K562 (cell line): ENCODE data around the gene CBLC. TPM values are rescaled to one million over a fixed set of nuclear protein-coding genes. Genes with fewer than 3 reads are reported as not detected.
A peak's percentile ranks its signal among the peaks of the same experiment; 100 is the strongest.

Source experiments
- CBFA2T2 ChIP-seq: fragments of 450-650 bp; conservative IDR thresholded peaks from 2 replicates; pipeline ENCODE4 v1.6.1; 2017; ENCODE audit warnings: mild to moderate bottlenecking
- CBX8 ChIP-seq: fragments of 200-600 bp; sonication (generic); IDR thresholded peaks from 2 replicates; pipeline ENCODE4 v1.6.1; 2012; ENCODE audit warnings: borderline replicate concordance, mixed run types, low read depth, mild to moderate bottlenecking, moderate library complexity, mixed read lengths, low read length, control low read depth, inconsistent platforms; ENCODE audit not compliant: poor library complexity, severe bottlenecking; ENCODE audit errors: extremely low read depth
- CEBPB ChIP-seq: fragments of 450-650 bp; IDR thresholded peaks from 2 replicates; pipeline ENCODE4 v1.6.1; 2016; ENCODE audit warnings: missing genetic modification characterization, missing compliant biosample characterization
- EZH2 ChIP-seq: IDR thresholded peaks from 2 replicates; pipeline ENCODE4 v1.6.1; 2012; ENCODE audit warnings: low read depth, mild to moderate bottlenecking, inconsistent platforms, low read length, borderline replicate concordance
- FOXP1 ChIP-seq: sonication (generic); formaldehyde crosslinking; IDR thresholded peaks from 2 replicates; pipeline ENCODE4 v1.8.0; 2022; ENCODE audit warnings: mild to moderate bottlenecking, missing genetic modification reagents
- HDAC1 ChIP-seq, 2 experiments: fragments of 450-650 bp; IDR thresholded peaks; 2 replicates each; pipeline ENCODE4 v1.6.1; 2016 to 2017; ENCODE audit warnings: inconsistent platforms in 1 of 2, mild to moderate bottlenecking in 1 of 2, moderate library complexity in 1 of 2
- RBM22 ChIP-seq: fragments of 200-400 bp; formaldehyde crosslinking; IDR thresholded peaks from 2 replicates; pipeline ENCODE4 v1.6.1; 2018; ENCODE audit warnings: low read length, low read depth; ENCODE audit not compliant: poor library complexity, severe bottlenecking
- SAFB2 ChIP-seq: fragments of 200-400 bp; formaldehyde crosslinking; IDR thresholded peaks from 2 replicates; pipeline ENCODE4 v1.6.1; 2018; ENCODE audit warnings: borderline replicate concordance, low read length, low read depth, moderate library complexity; ENCODE audit not compliant: severe bottlenecking
- SMAD3 ChIP-seq: fragments of 450-650 bp; formaldehyde crosslinking; conservative IDR thresholded peaks from 2 replicates; pipeline ENCODE4 v1.4.0; 2020; ENCODE audit warnings: mild to moderate bottlenecking
- SNRNP70 ChIP-seq: fragments of 200-400 bp; formaldehyde crosslinking; optimal IDR thresholded peaks from 2 replicates; pipeline ENCODE3; 2017; ENCODE audit warnings: low read depth, low read length
- YY1 ChIP-seq, 3 experiments: IDR thresholded peaks; 2 replicates each; pipeline ENCODE4 v1.6.1; 2011; ENCODE audit warnings: low read length in 2 of 3, mild to moderate bottlenecking in 2 of 3, moderate library complexity in 2 of 3, borderline replicate concordance in 1 of 3, control low read depth in 1 of 3, low read depth in 1 of 3; ENCODE audit not compliant: insufficient read depth in 3 of 3, insufficient replicate concordance in 2 of 3, control insufficient read depth in 1 of 3, insufficient read length in 1 of 3; ENCODE audit errors: extremely low read depth in 1 of 3
- ZNF133 ChIP-seq: fragments of 250-450 bp; sonication (Bioruptor Pico); IDR thresholded peaks from 2 replicates; pipeline ENCODE4 v1.4.0; 2020; ENCODE audit warnings: mild to moderate bottlenecking
- ZNF311 ChIP-seq: fragments of 250-450 bp; sonication (Bioruptor Pico); IDR thresholded peaks from 2 replicates; pipeline ENCODE4 v1.4.0; 2020; ENCODE audit warnings: mild to moderate bottlenecking, moderate library complexity
- ZNF507 ChIP-seq: conservative IDR thresholded peaks from 2 replicates; pipeline ENCODE4 v1.6.1; 2017; ENCODE audit warnings: missing genetic modification characterization, missing compliant biosample characterization
- ZNF696 ChIP-seq: fragments of 250-450 bp; sonication (Bioruptor Pico); conservative IDR thresholded peaks from 2 replicates; pipeline ENCODE4 v1.4.0; 2020; ENCODE audit warnings: mild to moderate bottlenecking, moderate library complexity
- ZNF75A ChIP-seq: fragments of 450-650 bp; formaldehyde crosslinking; IDR thresholded peaks from 2 replicates; pipeline ENCODE4 v1.4.0; 2020; ENCODE audit warnings: mild to moderate bottlenecking
- polyA plus RNA-seq, 8 experiments: library from polyadenylated mRNA; depleted of rRNA in 4 of 8; stranded (reverse) in 5 of 8; unstranded in 3 of 8; fragments of >200 nt; fragmentation: Nextera tagmentation in 2 of 8; fragmentation: Illumina TruSeq in 1 of 8; extraction: Ambion mirVana in 2 of 8; extraction: Trizol in 1 of 8; gene quantifications; 2 replicates each; pipeline versions ENCODE4 v1.2.1 to v1.2.3, GENCODE V29; 2011 to 2014; ENCODE audit warnings: inconsistent platforms in 1 of 8, missing spikeins in 1 of 8
- total RNA-seq, 7 experiments: library from RNA; depleted of rRNA in 6 of 7; stranded (reverse); fragments of >200 nt in 6 of 7; fragmentation: Illumina TruSeq in 2 of 7; extraction: Trizol in 2 of 7; gene quantifications; 2 replicates each; pipeline versions ENCODE4 v1.2.1 to v1.2.3, GENCODE V29; 2011 to 2021; ENCODE audit warnings: low replicate concordance in 1 of 7
- TF ChIP-seq, protein P1 (sequence below): fragments of 450-650 bp; IDR thresholded peaks from 2 replicates; pipeline ENCODE4 v1.6.1; 2016; ENCODE audit warnings: mild to moderate bottlenecking
- TF ChIP-seq, protein P2 (sequence below): fragments of 450-650 bp; formaldehyde crosslinking; IDR thresholded peaks from 2 replicates; pipeline ENCODE4 v1.4.0; 2020; ENCODE audit warnings: mild to moderate bottlenecking, moderate library complexity
- TF ChIP-seq, protein P3 (sequence below), 2 experiments: fragments of 200-800 bp in 1 of 2; sonication (Bioruptor generic) in 1 of 2; sonication (generic) in 1 of 2; formaldehyde crosslinking in 1 of 2; IDR thresholded peaks in 1 of 2; conservative IDR thresholded peaks in 1 of 2; 2 replicates each; pipeline versions ENCODE4 v1.5.0 to v1.6.1; 2016 to 2020; ENCODE audit warnings: missing compliant biosample characterization in 1 of 2, missing genetic modification characterization in 1 of 2, missing genetic modification reagents in 1 of 2
- TF ChIP-seq, protein P4 (sequence below): sonication (generic); formaldehyde crosslinking; IDR thresholded peaks from 2 replicates; pipeline ENCODE4 v1.8.1; 2023; ENCODE audit warnings: mild to moderate bottlenecking, missing genetic modification reagents

Gene CBLC
- total and polyA plus RNA-seq, 9 of the 15 experiments (the other 6 are each of a cell fraction or from before 2014, with no cell fraction given), result 0.09 TPM; not detected in 8

DNA sequence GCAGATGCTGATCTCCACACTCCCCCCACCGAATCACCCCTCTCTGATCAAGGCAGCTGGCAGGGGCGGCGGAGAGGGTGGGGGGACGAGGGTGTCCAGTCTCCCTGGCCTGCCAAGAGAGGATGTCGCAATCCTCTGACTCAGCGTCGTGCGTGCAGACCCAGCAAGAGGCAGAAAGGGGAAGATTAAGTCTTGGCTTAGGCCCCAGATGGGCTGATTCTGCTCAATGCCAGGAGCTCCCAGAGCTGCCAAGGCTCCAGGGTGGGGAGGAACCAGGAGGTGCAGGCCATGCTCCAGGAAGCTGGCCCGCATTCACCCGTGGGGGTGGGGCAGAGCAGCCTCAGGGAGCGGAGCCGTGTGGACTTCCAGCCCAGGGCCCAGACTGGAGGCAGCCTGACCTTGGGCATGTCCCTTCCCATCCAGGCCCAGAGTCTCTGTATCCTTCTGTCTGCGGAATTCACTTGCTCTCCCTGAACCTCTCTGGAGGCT is 35.8 kb upstream of the CBLC start (continued):
- TF ChIP-seq, protein P1, sequence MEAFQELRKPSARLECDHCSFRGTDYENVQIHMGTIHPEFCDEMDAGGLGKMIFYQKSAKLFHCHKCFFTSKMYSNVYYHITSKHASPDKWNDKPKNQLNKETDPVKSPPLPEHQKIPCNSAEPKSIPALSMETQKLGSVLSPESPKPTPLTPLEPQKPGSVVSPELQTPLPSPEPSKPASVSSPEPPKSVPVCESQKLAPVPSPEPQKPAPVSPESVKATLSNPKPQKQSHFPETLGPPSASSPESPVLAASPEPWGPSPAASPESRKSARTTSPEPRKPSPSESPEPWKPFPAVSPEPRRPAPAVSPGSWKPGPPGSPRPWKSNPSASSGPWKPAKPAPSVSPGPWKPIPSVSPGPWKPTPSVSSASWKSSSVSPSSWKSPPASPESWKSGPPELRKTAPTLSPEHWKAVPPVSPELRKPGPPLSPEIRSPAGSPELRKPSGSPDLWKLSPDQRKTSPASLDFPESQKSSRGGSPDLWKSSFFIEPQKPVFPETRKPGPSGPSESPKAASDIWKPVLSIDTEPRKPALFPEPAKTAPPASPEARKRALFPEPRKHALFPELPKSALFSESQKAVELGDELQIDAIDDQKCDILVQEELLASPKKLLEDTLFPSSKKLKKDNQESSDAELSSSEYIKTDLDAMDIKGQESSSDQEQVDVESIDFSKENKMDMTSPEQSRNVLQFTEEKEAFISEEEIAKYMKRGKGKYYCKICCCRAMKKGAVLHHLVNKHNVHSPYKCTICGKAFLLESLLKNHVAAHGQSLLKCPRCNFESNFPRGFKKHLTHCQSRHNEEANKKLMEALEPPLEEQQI, result no peak
- TF ChIP-seq ZNF75A (no peak), ZNF507 (tag) (no peak), EZH2 (no peak), CBX8 (no peak), SAFB2 (no peak), FOXP1 (CRISPR knock-in tag) (no peak), HDAC1 (IDR thresholded peaks at IDR 0.05) (peak in 1 of 2 experiments; percentile 66; a peak in 2 of 4 replicates), ZNF311 (no peak), CBFA2T2 (0 out of 2 replicates have a peak, but pooled peaks have one; percentile 24), ZNF696 (CRISPR knock-in tag) (no peak), SMAD3 (CRISPR knock-in tag) (0 out of 2 replicates have a peak, but pooled peaks have one; percentile 24), SNRNP70 (no peak), ZNF133 (no peak), YY1 (IDR thresholded peaks at IDR 0.05; ENCODE audit: borderline replicate concordance in 1 of 3, control insufficient read depth in 1 of 3, extremely low read depth in 1 of 3, insufficient read depth in 3 of 3, insufficient read length in 1 of 3, insufficient replicate concordance in 2 of 3, low read depth in 1 of 3, low read length in 2 of 3) (peak in 1 of 3 experiments; percentile 9), RBM22 (no peak), CEBPB (tag) (peak; percentile 99)
- TF ChIP-seq, protein P2, sequence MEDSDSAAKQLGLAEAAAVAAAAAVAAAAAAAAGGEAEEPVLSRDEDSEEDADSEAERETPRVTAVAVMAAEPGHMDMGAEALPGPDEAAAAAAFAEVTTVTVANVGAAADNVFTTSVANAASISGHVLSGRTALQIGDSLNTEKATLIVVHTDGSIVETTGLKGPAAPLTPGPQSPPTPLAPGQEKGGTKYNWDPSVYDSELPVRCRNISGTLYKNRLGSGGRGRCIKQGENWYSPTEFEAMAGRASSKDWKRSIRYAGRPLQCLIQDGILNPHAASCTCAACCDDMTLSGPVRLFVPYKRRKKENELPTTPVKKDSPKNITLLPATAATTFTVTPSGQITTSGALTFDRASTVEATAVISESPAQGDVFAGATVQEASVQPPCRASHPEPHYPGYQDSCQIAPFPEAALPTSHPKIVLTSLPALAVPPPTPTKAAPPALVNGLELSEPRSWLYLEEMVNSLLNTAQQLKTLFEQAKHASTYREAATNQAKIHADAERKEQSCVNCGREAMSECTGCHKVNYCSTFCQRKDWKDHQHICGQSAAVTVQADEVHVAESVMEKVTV (CRISPR knock-in tag), result no peak
- TF ChIP-seq, protein P3, sequence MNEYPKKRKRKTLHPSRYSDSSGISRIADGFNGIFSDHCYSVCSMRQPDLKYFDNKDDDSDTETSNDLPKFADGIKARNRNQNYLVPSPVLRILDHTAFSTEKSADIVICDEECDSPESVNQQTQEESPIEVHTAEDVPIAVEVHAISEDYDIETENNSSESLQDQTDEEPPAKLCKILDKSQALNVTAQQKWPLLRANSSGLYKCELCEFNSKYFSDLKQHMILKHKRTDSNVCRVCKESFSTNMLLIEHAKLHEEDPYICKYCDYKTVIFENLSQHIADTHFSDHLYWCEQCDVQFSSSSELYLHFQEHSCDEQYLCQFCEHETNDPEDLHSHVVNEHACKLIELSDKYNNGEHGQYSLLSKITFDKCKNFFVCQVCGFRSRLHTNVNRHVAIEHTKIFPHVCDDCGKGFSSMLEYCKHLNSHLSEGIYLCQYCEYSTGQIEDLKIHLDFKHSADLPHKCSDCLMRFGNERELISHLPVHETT (CRISPR knock-in tag; conservative IDR thresholded peaks at IDR 0.05 in 1 of 2, IDR thresholded peaks at IDR 0.05 in 1 of 2), result peak in 1 of 2 experiments; percentile 85; a peak in 2 of 4 replicates
- TF ChIP-seq, protein P4, sequence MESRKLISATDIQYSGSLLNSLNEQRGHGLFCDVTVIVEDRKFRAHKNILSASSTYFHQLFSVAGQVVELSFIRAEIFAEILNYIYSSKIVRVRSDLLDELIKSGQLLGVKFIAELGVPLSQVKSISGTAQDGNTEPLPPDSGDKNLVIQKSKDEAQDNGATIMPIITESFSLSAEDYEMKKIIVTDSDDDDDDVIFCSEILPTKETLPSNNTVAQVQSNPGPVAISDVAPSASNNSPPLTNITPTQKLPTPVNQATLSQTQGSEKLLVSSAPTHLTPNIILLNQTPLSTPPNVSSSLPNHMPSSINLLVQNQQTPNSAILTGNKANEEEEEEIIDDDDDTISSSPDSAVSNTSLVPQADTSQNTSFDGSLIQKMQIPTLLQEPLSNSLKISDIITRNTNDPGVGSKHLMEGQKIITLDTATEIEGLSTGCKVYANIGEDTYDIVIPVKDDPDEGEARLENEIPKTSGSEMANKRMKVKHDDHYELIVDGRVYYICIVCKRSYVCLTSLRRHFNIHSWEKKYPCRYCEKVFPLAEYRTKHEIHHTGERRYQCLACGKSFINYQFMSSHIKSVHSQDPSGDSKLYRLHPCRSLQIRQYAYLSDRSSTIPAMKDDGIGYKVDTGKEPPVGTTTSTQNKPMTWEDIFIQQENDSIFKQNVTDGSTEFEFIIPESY (CRISPR knock-in tag), result no peak
